ELR (cell line): ENCODE measurements around the gene DDX4.
"Not testable (repeated sequence)": the region's sequence is repeated elsewhere in the genome, so short reads cannot be mapped to it uniquely, and the experiment has no call there.

Source experiments
- DNase-seq: peaks from one replicate; pipeline ENCODE4 v3.0.0-alpha.2; 2015; ENCODE audit warnings: low read depth

The DDX4 gene

DNA sequence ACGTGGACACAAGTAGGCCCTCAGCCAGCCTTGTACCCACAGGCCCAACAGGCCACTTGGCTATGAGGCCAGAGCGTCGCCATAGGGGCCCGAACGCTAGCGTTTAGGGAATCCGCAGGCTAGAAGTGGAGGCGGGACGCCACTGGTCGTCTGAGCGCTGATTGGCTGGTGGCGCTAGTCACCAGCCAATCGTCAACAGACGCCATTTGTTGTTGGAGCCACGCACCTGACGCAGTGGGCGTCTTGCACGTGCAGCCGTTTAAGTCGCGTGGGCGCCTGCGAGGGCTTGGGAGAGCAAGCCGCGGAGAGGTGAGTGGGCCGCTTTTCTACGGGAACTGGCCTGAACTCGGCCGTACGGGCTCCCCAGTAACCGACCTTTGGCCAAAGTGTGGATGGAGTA, at the start of gene DDX4:
Gene DDX4, plus strand, starts transcription at position 269 of the 400 bp plus-strand sequence. CDS start 903 bp downstream, outside the sequence.
- DNase-seq: no peak

DNA sequence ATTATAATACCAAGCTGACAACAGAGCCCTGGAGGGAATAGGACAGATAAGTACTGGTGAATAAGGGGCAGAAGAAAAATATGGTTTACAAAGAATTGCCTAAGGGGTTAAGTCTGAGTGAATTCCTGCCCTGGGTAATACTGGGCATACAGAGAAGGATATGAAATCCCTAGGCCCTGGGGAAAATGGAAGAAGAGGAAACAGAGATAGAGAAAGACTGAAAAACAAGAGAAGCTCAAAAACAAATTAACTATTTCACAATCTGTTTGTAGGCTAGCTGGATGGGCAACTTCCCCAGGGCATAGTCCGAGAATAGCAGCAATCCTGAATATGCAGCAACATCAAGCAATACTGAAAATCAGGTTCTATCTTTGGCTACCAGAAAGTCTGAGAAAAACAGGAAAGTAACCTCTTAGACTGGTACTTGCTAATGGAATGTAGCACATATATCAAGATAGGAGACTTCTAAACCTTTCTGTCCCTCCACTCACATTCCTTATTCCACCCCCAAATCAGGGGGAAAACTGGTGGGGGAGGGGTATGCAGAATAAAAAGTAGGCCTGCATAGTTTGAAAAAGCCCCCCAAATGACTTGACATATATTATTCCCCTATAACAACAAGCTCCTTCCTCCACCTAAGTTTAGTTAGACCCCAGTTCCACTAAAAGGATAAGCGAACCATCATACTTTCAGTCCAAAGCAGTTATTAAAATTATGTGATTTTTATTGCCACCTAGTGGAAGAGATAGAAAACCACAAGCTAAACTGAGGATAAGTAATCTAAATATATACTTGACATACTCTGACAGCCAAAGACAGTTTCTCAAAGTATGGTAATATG, 46.4 kb upstream of the DDX4 start:
- DNase-seq: peak; percentile 71

DNA sequence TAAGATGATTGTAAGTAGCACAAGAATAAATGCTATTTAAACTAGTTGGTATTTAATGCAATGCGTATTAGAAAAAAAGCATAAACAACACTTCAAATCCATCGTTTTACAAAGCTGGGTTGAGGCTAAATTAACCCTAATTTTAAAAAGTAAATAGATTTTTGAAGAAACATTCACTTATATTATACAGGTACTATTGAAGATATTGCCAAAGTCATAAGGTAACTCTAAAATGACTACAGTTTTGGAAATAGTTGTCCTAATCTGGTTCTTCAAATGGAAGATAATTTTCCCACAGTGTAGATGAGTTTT, 45.8 kb upstream of the DDX4 start:
- no peak for DNase-seq

DNA sequence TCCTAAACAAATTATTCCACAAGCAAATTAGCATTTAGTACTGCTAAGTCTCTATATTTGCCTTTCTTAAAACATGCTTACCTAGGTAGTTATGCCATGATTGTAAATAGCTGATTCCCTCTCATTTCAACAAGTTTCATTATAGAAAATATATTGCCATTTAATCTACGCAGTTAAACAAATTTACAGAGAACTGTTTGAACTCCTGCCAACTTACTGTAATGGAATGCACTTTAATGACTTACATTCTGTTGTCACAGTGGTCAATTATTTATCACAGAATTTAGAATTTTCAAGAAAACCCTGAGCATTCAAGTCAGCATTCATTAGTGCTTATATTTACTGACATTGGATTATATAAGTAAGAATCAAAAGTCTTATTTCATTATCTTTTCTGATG, 45.4 kb upstream of the DDX4 start:
- no peak for DNase-seq

DNA sequence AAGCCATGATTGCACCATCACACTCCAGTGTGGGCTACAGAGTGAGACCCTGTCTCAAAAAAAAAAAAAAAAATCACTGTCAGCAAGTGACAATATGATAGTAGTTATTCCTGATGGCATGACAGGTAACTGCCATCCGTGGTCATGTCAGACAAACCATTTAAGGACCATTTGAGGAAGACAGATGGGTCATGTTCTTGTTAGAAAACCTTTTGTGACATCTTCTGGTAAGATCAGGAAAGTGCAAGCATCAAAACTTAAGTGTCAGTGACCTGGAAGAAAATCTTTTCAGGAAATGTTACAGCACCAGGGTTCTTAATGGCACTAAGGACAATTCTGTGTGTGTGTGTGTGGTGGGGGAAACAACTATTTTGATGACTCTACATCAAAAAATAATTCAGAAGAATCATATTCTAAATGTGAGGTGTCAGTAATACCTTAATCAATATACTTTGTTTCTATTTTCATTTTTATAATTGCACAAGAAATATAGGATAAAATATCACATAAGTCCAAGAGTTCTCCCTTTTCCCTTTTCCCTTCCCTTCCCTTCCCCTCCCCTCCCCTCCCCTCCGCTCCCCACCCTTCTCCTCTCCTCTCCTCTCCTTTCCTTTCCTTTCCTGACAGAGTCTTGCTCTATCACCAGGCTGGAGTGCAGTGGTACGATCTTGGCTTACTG, 43.6 kb upstream of the DDX4 start:
- peak; percentile 60 for DNase-seq

DNA sequence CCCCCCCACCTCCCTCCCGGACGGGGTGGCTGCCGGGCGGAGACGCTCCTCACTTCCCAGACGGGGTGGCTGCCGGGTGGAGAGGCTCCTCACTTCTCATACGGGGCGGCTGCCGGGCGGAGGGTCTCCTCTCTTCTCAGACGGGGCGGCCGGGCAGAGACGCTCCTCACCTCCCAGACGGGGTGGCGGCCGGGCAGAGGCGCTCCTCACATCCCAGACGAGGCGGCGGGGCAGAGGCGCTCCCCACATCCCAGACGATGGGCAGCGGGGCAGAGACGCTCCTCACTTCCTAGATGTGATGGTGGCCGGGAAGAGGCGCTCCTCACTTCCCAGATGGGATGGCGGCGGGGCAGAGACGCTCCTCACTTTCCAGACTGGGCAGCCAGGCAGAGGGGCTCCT, 41.2 kb upstream of the DDX4 start:
- DNase-seq: not testable (repeated sequence)

DNA sequence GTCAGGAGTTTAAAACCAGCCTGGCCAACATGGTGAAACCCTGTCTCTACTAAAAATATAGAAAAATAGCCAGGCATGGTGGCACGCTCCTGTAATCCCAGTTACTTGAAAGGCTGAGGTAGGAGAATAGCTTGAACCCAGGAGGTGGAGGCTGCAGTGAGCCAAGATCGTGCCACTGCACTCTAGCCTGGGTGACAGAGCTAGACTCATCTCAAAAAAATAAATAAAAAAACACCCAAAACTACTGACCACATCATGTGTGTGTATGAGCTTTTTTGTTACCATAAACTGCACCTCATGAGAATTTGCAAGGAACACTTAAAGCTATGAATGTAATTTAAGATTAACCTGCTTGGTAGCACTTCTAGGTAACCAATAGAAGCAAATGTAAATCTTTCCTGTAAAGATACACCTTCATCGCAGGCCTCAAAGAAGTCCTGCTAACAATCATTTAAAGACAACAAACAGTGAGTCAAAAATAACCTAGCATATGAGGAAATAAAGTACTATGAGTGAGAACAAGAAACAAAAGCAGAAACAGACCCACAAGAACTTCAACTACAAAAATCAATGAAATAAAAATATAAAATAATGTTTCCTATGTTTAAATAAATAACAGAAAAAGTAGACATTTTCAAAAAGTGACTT, 38.7 kb upstream of the DDX4 start:
- no peak for DNase-seq

DNA sequence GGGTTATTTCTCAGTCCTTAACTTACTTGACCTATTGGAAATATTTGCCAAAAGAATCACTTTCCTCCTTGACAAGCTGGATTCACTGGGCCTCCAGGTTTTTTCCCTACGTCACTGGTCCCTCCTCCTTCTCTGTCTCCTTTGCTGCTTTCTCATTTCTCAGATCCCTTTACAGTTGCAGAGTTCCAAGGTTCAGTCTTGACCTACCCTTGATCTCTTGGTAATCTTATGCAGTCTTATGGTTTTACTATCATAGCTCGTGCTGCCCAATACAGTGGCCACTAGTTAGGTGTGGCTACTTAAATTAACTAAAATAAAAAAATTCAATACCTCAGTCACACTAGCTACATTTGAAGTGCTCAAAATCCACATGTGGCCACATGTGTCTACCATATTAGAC, 37.1 kb upstream of the DDX4 start:
- no peak for DNase-seq

DNA sequence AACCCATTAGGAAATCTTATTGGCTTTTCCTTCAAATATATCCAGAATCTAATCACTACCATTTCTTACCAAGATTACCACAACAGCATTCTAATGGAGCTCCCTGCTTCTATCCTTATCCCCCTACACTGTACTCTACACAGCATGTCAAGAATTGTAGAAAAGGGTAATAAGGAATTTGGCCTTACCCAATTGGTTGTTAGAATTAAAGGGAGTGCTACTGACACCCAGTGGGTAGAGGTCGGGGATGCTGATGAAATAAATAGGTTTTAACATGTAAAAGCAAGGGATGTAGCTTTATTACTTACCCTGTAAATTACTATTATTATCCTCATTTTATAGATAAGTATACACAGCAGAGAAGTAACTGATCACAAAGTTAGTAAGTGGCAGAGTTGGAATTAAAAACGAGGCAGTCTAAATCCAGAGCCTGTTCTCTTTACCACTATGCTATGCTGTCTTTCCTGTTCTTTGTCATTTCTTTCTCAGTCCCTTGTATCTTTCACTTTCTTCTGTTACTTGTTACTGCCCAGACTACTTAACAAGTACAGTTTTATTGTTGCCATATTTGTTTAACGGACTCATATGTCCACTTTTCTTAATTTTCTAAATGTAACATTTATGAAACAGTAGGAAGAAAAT, 36.3 kb upstream of the DDX4 start:
- DNase-seq: no peak

DNA sequence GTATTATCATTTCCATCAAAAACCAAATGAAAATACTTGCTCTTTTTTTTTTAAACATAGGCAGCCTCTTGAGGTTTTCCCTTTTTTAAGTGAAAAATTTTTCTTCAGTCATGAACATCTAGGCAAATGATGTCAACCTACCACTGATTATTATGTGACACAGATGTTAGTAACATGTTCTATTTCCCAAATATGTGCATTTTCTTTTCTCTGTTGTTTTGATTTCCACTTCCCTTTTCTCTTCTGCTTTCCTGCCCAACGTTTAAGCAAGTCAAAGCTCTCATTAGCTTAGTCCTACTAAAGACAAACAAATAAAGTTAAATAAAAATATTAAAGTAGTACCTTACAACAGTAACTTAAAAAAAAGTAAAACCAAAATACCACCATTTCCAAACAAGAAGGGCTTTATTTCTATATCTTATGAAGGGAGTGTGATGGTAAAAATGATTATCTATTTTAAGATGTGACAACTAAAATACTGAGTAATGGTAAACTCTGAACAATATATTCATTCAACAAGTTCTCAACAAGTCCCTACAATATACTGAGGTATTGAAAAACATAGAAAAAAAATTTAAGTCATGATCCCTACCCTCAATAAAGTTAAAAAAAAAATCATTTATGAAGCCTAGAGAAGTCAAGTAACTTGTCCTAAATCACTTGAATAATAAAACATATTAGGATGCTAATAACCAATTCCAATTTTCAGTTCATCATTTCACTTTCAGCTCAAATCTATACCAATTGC, 35.1 kb upstream of the DDX4 start:
- no peak for DNase-seq

DNA sequence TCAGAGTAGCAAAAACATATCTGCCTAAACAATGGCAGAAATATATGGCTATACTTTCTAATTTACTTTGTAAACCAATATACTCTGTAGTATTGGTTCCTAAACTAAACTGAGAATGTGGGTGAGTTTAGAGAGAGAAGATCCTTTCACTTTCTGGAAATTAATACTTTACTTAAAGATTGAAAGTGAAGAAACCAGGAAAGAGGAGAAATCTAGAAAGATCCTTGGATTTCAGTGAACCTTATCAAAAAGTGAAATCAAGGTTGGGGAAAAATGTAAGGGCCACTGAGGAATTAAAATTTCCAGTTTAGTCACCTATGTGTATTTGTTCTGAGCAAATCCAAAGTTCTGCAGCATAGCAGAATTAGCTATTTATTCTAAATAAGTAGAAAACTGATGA, 31.6 kb upstream of the DDX4 start:
- no peak for DNase-seq

DNA sequence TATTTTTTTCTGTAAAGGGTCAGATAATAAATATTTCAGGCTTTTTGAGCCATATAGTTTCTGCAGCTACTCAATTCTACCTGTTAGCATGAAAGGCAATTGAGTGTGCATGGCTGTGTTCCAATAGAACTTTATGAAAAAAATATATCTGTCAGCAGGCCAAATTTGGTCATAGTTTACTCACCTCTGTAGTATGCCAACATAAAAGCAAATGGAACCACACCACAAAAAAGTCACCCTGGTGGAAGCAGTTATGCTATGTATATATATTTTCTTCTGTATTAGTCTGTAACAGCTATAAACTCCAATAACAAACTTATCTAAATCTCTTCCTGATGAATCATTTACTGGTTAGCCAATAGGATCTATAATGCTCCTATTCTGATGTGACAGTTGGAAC, 29.1 kb upstream of the DDX4 start:
- peak; percentile 73 for DNase-seq

DNA sequence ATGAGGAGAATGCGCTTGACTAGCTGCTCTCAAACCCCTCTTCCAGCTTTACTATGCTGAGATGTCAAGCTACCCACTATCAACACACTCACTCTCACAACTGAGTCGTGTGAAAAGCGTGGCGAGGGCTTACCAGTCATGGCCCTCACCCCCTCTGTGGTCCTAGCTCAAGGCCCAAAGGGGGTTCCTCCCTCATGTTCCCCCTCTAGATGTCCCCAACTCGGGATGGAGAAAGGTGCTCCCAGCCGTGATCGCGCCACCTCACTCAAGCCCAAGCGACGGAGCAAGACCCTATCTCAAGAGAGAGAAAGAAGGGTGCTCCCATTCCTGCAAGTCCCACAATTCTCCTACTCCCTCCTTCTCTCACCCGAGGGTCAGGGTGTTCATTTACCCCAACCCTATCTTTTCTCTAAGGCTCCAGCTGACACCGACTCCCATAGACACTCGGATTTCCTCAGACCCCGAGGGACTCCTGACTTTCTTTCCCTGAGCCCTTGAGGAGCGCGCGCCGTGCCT, 26.3 kb upstream of the DDX4 start:
- DNase-seq: no peak

DNA sequence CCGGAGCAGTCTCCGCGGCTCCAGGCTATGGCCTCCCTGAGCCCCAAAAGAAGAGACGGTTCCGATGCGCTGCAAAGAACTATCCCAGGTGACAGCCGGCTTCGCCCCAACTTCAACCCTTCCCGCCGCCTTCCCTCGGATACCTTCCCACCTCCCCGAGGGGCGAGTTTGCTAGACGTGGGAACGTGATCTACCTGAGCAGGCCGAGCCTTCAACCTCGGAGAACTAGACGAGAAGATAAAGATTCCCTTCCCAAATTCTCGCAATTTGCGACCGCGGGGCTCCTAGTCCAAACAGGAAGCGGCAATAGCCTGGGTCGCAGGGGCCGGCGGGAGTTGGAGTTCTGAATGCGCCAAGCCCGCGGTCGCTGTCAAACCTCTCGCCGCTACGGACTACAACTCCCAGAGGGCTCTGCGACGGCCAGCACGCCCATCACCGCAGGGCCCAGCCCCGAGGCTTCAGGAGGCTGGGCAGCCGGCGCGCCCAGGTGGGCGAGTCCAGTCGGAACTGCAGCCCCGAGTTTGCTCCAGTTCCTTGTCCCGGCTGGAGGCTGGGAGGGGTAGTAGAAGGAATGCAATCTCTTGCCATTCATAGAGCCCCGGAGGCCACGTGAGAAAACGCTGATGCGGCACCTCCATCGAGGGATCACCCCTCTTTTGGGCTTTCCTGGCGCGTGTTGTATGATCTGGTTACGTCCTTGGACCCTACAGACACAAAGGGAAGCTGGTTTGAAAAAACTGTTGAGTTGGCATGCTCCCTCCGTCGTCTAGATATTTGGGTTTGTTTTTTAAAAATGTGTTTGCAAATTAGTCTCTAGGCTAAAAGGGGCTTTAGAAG, 25.6 kb upstream of the DDX4 start, which contains the start of gene SLC38A9:
Gene SLC38A9, minus strand, starts transcription at position 302 of the 837 bp plus-strand sequence. CDS start 14,366 bp downstream, outside the sequence.
- DNase-seq: peak; percentile 96

DNA sequence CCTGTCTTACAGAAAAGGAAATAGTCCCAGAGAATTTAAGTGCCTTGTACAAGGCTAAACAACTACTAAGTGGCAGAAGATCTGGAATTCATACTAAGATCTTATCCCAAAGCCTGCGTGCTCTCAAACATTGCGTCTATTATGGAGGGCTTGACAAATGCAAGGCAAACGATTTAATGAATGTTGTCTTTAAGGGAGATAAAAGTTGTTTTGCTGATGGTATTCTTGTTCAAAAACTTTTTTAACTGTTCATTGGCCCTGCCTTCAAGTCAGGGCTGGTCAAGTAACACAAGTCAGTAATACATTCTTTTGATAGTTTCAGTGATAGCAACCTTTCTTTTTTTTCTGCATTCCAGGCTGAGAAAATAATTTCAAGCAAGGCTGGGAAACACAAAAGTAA, 24.0 kb upstream of the DDX4 start:
- no peak for DNase-seq

DNA sequence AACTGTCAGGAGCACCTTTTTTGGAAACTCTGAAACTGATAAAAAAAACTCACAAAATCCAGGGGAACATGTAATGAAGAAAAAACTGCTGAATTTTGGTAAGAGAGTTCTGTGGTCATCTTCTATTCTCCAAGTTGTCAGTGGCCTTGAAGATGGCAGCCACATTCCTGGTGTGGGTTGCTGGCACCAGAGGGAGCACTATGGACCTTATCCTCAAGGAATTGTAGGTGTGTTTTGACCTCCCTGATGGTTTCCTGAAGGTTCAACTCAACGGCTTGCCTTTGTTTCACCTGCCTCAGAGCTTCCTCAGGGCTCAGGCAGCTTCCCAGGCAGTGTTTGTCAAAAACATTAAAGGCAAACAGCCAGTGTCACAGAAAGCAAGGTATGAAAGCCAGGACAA, 23.5 kb upstream of the DDX4 start:
- DNase-seq: peak; percentile 23

DNA sequence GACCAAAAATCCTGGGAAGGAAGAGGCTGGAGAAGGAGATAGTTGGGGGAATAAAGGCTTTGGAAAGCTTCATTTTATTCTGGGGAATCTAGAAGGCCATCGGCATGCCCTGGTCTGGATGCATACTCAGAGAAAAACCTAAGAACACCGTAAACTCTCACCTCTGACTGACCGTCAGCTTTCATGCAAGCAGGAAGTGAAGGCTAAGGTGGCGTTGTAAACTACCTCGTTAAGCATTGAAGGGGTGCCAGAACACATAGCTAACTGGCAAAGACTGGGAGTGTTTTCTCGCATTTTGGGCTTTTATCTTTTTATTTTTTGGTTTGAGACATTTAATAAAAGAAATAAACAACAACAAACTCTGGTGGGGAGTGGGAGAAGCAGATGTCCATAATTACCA, 23.1 kb upstream of the DDX4 start:
- DNase-seq: no peak

DNA sequence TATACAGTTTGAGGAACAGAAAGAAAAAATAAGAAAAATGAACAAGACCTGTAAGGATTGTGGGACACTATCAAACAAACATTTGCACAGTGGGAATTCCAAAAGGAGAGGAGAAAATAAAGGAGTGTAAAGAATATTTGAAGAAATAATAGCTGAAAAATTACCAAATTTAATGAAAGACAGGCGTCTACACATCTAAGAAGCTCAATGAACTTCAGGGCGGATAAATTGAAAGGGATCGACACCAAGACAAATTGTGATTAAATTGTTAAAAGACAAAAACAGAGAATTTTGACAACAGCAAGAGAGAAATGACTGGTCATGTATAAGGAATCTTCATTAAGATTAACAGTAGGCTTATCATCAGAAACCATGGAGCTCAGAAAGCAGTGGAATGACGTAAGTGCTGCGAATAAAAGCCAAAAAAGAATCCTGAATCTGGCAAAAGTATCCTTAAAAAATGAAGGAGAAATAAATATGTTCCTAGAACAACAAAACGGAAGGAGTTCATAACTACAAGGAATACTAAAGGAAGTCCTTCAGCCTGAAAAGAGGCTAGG, 22.3 kb upstream of the DDX4 start:
- no peak for DNase-seq

DNA sequence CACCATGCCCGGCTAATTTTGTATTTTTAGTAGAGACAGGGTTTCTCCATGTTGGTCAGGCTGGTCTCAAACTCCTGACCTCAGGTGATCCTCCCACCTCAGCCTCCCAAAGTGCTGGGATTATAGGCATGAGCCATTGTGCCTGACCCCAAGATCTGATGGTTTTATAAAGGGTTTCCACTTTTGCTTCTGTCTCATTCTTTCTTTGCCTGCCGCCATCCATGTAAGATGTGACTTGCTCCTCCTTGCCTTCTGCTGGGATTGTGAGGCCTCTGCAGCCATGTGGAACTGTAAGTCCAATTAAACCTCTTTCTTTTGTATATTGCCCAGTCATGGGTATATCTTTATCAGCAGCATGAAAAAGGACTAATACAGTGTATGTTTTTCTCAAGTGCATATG, 18.8 kb upstream of the DDX4 start:
- DNase-seq: not testable (repeated sequence)

DNA sequence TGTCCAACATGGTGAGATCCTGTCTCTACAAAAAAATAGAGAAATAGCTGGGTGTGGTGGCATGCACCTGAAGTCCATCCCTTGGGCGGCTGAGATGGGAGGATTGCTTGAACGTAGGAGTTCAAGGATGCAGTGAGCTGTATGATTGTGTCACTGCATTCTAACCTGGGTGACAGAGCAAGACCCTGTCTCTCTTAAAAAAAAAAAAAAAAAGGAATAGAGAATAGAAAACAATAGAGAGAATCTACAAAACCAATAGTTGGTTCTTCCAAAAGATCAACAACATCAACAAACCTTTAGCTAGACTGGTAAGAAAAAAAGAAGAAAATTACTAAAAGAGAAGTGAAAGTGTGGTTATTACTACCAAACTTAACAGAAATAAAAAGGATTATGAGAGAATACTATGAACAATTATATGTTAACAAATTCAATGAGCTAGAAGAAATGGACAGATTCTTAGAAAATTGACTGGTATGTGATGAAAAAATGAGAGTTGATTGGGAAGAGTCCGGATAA, 17.6 kb upstream of the DDX4 start:
- DNase-seq: no peak
